ENCODE data around the gene KIF2A.

The KIF2A gene

DNA sequence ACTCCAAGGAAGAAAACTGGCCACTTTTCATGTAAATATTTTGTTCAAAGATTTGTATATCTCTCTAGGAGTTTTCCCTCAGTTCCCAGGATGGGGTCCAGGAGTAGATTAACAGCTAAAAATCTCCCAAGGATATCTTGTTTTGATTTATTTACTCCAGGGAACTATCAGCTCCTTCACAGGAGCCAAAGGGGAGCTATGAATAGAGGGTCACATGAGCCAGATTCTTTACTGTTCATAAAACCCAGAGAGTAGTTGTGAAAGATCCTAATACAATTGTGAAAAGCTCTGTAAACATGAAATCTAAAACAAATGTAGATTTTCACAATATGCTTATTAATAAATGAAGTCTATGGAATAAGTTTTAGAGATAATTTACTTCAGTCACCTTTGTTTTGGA, 80.8 kb downstream of the KIF2A start:
- no peak for DNase-seq

DNA sequence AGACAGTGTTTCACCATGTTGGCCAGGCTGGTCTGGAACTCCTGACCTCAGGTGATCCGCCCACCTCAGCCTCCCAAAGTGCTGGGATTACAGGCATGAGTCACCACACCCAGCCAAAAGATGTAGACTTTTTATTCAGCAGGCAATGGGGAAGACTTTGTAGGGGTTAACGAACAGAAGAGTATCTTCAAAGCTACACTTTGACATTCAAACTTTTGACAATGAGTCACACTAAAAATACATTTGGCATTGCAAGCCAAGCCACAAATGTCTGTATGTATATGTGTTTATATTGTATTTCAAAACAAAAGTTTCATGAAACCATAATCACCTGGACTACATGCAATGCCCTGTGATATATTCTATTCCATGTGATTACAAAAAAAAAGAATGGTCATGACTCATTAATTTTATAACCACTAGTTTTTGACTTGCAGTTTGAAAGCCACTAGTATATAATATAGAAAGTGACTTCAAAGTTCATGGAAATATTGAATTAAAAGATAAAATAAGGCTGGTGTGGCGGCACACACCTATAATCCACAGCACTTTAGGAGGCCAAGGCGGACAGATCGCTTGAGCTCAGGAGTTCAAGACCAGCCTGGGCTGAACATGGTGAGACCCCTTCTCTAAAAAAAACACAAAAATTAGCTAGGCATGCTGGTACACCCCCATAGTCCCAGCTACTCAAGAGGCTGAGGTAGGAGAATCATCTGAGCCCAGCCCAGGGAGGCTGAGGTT, 89.4 kb downstream of the KIF2A start:
- no peak for DNase-seq

DNA sequence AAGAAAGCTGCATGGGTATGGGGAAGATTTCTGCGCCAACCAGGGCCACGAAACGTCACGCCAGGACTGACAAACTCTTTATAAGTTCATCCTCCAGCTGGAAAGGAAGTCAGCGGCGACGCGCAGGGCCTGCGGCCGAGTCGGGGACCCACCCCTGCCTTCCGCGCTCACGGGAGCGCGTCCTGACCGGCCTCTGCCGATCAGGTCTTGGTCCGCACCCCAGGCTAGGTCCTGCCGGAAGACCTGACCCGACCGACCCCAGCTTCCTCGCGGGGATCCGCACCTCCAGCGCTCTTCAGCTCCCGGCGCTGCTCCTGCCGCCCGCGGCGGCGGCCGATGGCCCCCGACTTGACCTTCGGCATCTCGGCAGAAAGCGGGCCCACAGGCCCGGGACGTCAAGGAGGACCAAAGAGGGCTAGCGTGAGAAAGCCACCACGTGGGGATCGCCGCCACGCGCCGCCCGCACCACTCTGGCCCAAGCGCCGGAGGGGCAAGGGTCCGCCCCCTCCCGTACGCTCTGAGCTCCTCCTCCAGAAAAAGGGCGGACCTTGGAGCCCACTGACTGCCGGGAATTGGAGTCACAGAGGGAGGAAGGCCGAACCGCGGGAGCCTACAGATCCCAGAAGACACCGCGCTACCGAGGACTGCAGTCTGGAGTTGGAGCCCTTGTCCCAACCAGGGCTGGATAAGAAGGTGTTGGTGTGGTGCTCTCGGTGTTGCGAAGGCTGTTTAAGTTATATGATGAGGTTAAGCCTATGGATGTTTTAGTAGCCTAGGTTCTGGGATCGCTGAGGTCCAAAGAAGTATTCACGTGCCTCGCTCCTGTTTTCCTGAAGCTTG, 97.6 kb downstream of the KIF2A start, which contains the start of gene DIMT1:
Gene DIMT1 (minus strand): TSS at position 495 of the 840 bp plus-strand sequence. CDS start 133 bp downstream, at position 362.
- peak; percentile 95 for DNase-seq

GRCh38 chr5:62412549-62413329, 106.7 kb downstream of the KIF2A start, which contains the start of gene IPO11:
Gene IPO11 (plus strand): TSS chr5:62412763. CDS start chr5:62437280, 24,517 bp downstream.
- peak; percentile 98 for DNase-seq

DNA sequence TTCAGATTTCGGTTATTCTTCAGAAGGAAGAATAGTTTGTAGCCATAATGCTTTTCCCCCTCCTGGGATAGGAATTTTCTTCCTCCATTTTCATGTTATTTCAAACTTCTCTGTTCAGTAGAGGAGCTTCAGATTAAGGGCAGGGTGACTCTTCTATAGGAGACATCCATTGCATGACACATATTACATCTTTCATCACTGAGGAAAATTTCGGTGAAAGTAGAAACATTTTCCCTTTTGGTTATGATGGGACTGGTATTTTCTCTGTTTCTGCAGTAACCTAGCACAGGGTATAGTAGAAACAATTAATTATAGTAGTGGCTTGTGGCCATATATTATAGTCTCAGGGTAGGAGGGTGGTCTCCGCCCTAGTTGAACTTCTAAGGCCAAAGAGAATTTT, 107.7 kb downstream of the KIF2A start:
- no peak for DNase-seq

DNA sequence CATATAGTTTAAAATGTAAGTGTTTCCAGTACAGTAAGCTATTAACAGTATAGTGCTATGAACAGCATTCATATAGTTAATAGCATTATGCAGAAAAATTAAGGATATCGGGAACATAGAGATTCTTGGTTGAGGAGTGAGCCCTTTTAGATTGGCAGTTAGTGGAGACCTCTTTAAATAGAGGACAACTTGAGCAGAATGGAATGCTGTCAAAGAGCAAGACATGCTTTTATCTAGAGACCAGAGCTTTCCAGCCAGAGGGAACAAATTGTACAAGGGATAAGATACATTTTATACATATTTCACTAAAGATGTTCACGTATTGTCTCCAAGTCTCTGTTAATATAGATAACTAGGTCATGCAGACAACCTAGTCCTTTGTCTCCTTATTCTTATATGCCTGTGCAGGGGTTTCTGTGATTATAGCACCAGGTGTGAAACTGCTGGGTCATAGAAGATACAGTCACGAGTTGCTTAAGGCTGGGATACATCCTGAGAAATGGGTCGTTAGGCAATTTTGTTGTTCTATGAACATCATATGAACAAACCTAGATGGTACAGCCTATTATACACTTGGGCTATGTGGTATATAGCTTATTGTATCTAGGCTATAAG, 112.6 kb downstream of the KIF2A start:
- no peak for DNase-seq

DNA sequence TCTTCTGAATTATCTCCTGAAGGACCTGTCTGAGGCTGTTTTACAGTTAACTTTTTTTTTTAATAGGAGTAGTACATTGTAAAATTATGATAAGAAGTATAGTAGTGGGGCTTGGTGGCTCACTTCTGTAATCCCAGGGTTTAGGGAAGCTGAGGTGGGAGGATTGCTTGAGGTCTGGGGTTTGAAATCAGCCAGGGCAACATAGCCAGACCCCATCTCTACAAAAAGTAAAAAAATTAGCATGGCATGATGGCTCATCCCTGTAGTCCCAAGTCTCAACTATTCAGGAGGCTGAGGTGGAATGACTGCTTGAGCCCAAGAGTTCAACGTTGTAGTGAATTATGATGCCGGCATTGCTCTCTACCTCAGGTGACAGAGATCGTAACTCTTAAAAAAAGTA, 113.6 kb downstream of the KIF2A start:
- DNase-seq = no peak

GRCh38 chr5:62421414-62421813, 115.4 kb downstream of the KIF2A start:
- no peak for DNase-seq

GRCh38 chr5:62424763-62425162, 118.8 kb downstream of the KIF2A start:
- DNase-seq = no peak

DNA sequence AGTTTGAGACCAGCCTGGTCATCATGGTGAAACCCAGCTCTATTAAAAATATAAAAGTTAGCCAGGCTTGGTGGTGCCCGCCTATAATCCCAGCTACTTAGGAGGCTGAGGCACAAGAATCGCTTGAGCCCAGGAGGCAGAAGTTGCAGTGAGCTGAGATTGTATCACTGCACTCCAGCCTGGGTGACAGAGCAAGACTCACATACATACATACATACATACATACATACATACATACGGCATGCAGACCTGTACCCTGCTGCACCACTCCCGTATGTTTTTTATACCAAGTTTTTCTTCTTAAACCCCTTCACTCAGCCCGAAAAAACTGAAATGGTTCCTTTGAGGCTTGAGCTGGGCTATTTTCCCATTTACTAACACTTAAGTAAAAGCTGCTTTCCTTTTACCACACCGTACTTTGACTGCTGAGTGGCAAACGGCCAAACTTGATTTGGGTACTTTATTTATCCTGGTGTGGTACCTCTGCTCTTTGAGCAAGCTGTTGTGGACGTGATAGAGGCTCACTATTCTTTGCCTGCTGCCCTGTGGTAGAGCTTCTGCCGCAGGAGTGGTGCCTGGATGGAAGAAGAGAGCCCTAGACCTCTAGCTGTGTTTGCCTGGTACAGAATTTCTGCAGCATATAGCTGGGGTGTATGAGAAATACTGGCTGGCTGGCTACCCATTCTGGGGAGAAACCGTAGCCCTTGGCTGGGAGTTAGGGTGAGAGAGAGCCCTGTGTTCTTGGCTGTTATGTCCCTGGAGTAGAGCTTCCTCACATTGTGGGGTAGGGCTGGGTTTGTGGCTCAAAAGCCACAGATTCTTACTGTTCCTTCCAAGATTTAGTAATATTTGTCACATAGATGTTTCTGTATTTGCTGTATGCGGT, 126.0 kb downstream of the KIF2A start:
- no peak for DNase-seq

DNA sequence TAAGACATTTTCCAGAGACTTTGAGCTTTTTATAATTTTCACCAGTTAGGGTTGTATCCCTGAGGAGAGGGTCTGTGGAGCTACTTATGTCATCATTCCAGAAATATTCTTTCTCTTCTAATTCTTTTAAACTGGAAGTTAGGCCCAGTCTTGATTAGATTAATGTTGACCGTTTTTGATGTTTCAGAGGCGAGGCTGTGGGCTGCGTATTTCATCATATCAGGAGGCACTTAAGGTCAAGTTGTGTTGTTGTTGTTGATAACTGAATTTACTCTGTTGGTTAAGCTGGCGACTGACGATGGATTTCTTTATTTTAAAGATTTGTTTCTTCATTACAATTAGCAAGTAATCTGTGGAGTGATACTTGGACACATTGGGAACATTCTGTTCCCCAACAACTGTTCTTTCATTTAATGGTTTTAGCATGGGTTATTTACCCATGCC, 126.6 kb downstream of the KIF2A start:
- DNase-seq = no peak

Data from NCI-H345 (cell line).